ENCODE results near the gene DAW1. TPM values are rescaled to one million over a fixed set of nuclear protein-coding genes. Genes with fewer than 3 reads are reported as not detected.

Gene DAW1
- total RNA-seq, 1 experiment from 2014 or later = 0.26 TPM

GRCh38 chr2:227886149-227886548, 14.7 kb downstream of the DAW1 start:
- TF ChIP-seq TCF7L2 (IDR thresholded peaks at IDR 0.05; ENCODE audit: low read depth, low read length) (no peak), POLR2AphosphoS5 (IDR thresholded peaks at IDR 0.05; ENCODE audit: low read depth, low read length) (no peak), REST (IDR thresholded peaks at IDR 0.05; ENCODE audit: insufficient read depth in 1 of 2, low read depth in 2 of 2, low read length in 1 of 2) (no peak), SIN3A (IDR thresholded peaks at IDR 0.05; ENCODE audit: borderline replicate concordance, insufficient read depth, low read depth, low read length) (no peak)
- TF ChIP-seq, protein P1, sequence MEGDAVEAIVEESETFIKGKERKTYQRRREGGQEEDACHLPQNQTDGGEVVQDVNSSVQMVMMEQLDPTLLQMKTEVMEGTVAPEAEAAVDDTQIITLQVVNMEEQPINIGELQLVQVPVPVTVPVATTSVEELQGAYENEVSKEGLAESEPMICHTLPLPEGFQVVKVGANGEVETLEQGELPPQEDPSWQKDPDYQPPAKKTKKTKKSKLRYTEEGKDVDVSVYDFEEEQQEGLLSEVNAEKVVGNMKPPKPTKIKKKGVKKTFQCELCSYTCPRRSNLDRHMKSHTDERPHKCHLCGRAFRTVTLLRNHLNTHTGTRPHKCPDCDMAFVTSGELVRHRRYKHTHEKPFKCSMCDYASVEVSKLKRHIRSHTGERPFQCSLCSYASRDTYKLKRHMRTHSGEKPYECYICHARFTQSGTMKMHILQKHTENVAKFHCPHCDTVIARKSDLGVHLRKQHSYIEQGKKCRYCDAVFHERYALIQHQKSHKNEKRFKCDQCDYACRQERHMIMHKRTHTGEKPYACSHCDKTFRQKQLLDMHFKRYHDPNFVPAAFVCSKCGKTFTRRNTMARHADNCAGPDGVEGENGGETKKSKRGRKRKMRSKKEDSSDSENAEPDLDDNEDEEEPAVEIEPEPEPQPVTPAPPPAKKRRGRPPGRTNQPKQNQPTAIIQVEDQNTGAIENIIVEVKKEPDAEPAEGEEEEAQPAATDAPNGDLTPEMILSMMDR (IDR thresholded peaks at IDR 0.05) = no peak
- Histone ChIP-seq H3K4me3 (ENCODE audit: low read depth in 2 of 2, low read length in 2 of 2) (no peak overlapping the region), H3K9me3 (ENCODE audit: control insufficient read depth, insufficient read depth, low read depth, low read length) (no peaks in the 10 kb centered on the region; the same call in 1 of the 2 replicates), H3K4me1 (ENCODE audit: control insufficient read depth, insufficient read depth, low read length) (no peaks in the 10 kb centered on the region), H3K36me3 (ENCODE audit: control insufficient read depth, insufficient read depth, low read length) (no peaks in the 10 kb centered on the region), H3K27me3 (ENCODE audit: control insufficient read depth, insufficient read depth, low read length) (no peaks in the 10 kb centered on the region), H3K27ac (ENCODE audit: low read length) (no peak overlapping the region)
- in situ Hi-C loops (cut with HindIII; ENCODE audit: low pct_unique_long_range_greater_than_20kb, low sequenced_read_pairs) (no loop called here), intact Hi-C loops (cut with micrococcal nuclease; ENCODE audit: unreplicated experiment) (no loop called here)
- ChIA-PET POLR2A (interaction anchor here (0.6 kb wide), 1 partner anchor 252 kb away, joined by 3 read pairs; no protein-coding TSS in a partner anchor), CTCF (interaction anchor here (0.5 kb wide), 1 partner anchor 437 kb away, joined by 7 read pairs; no protein-coding TSS in a partner anchor)
- BruUV-seq (replicated peaks) = no TSS peak
- ATAC-seq (no peak), DNase-seq (ENCODE audit: low read depth, low spot score) (no peak)

GRCh38 chr2:227888289-227888688, 16.9 kb downstream of the DAW1 start:
- Histone ChIP-seq H3K4me1 (ENCODE audit: control insufficient read depth, insufficient read depth, low read length) (no peaks in the 10 kb centered on the region), H3K27ac (ENCODE audit: low read length) (no peak overlapping the region), H3K4me3 (ENCODE audit: low read depth in 2 of 2, low read length in 2 of 2) (no peak overlapping the region), H3K27me3 (ENCODE audit: control insufficient read depth, insufficient read depth, low read length) (no peaks in the 10 kb centered on the region), H3K36me3 (ENCODE audit: control insufficient read depth, insufficient read depth, low read length) (no peaks in the 10 kb centered on the region), H3K9me3 (ENCODE audit: control insufficient read depth, insufficient read depth, low read depth, low read length) (no peaks in the 10 kb centered on the region; the same call in 1 of the 2 replicates)
- intact Hi-C loops (cut with micrococcal nuclease; ENCODE audit: unreplicated experiment) = no loop called here
- TF ChIP-seq TCF7L2 (IDR thresholded peaks at IDR 0.05; ENCODE audit: low read depth, low read length) (no peak), POLR2AphosphoS5 (IDR thresholded peaks at IDR 0.05; ENCODE audit: low read depth, low read length) (no peak), REST (IDR thresholded peaks at IDR 0.05; ENCODE audit: insufficient read depth in 1 of 2, low read depth in 2 of 2, low read length in 1 of 2) (no peak), SIN3A (IDR thresholded peaks at IDR 0.05; ENCODE audit: borderline replicate concordance, insufficient read depth, low read depth, low read length) (no peak)
- TF ChIP-seq, protein P1 (IDR thresholded peaks at IDR 0.05) = no peak
- DNase-seq (ENCODE audit: low read depth, low spot score) (no peak), ATAC-seq (peak; percentile 71; the same call in 1 of the 2 replicates)
- no TSS peak for BruUV-seq (replicated peaks)
- in situ Hi-C loops (cut with HindIII; ENCODE audit: low pct_unique_long_range_greater_than_20kb, low sequenced_read_pairs) = no loop called here
- CTCF ChIA-PET = no interaction called here
- POLR2A ChIA-PET = no interaction called here

All from Panc1 (cell line).